GM21717 (cell line): ENCODE results near the gene MAP7D1.

Source experiments
- ATAC-seq: cut with Tn5 transposase; IDR thresholded peaks from one replicate; pipeline ENCODE4 v1.9.1; 2021; ENCODE audit warnings: mild to moderate bottlenecking, moderate library complexity; ENCODE audit not compliant: unreplicated experiment

The MAP7D1 gene

GRCh38 chr1:36126797-36127500, 29.0 kb upstream of the MAP7D1 start:
- no peak for ATAC-seq

- no peak for ATAC-seq
These were observed 27.6 kb upstream of the MAP7D1 start for GRCh38 chr1:36128126-36128904.

- ATAC-seq, result no peak
These were observed 27.1 kb upstream of the MAP7D1 start for GRCh38 chr1:36128905-36129206.

GRCh38 chr1:36132029-36132428, 23.9 kb upstream of the MAP7D1 start:
- no peak for ATAC-seq

GRCh38 chr1:36133484-36133883, 22.5 kb upstream of the MAP7D1 start:
- ATAC-seq, result no peak

GRCh38 chr1:36134031-36134430, 21.9 kb upstream of the MAP7D1 start:
- ATAC-seq, result no peak

- ATAC-seq, result no peak
These were observed 21.2 kb upstream of the MAP7D1 start for GRCh38 chr1:36134505-36135329.

GRCh38 chr1:36135330-36135667, 20.7 kb upstream of the MAP7D1 start:
- no peak for ATAC-seq

- no peak for ATAC-seq
These were observed 20.2 kb upstream of the MAP7D1 start for GRCh38 chr1:36135796-36136195.

- no peak for ATAC-seq
These were observed 19.4 kb upstream of the MAP7D1 start for GRCh38 chr1:36136535-36136934.

- ATAC-seq, result no peak
These were observed 18.7 kb upstream of the MAP7D1 start for GRCh38 chr1:36137226-36137625.

- no peak for ATAC-seq
These were observed 18.2 kb upstream of the MAP7D1 start for GRCh38 chr1:36137776-36138175.

GRCh38 chr1:36139521-36139920, 16.4 kb upstream of the MAP7D1 start:
- no peak for ATAC-seq

- no peak for ATAC-seq
These were observed 13.8 kb upstream of the MAP7D1 start for GRCh38 chr1:36142121-36142520.

- no peak for ATAC-seq
These were observed 12.5 kb upstream of the MAP7D1 start for GRCh38 chr1:36143424-36143823.

- no peak for ATAC-seq
These were observed 11.5 kb upstream of the MAP7D1 start for GRCh38 chr1:36144413-36144812.

GRCh38 chr1:36148821-36149236, 7.1 kb upstream of the MAP7D1 start:
- ATAC-seq, result no peak

GRCh38 chr1:36149237-36149972, 6.6 kb upstream of the MAP7D1 start, which contains the start of gene TRAPPC3:
TSS of gene TRAPPC3 (minus strand) at chr1:36149486. CDS start at chr1:36149378, 108 bp downstream.
- peak; percentile 87 for ATAC-seq

- ATAC-seq, result no peak
These were observed 6.0 kb upstream of the MAP7D1 start for GRCh38 chr1:36149973-36150295.

GRCh38 chr1:36150296-36151133, 5.4 kb upstream of the MAP7D1 start:
- ATAC-seq, result peak; percentile 40
